Cardiac fibroblast (primary cell): ENCODE results near the gene CNNM2.

Source experiments
- DNase-seq, 2 donors: peaks; one replicate each; pipeline versions ENCODE4 v3.0.0 to v3.0.0-alpha.2; 2010; ENCODE audit warnings: low read depth in 2 of 2
- H3K4me3 ChIP-seq, 2 donors: replicated peaks in 1 of 2; 1 replicate in 1 of 2; 2 replicates in 1 of 2; pipeline ENCODE4 v1.5.1; 2011; ENCODE audit warnings: low read depth in 2 of 2, low read length in 2 of 2, mild to moderate bottlenecking in 2 of 2, moderate library complexity in 1 of 2
- TF ChIP-seq, protein P1 (sequence below): IDR thresholded peaks from one replicate; pipeline ENCODE4 v1.5.1; 2011; ENCODE audit warnings: low read depth, mild to moderate bottlenecking, low read length, inconsistent platforms

CNNM2 gene

DNA sequence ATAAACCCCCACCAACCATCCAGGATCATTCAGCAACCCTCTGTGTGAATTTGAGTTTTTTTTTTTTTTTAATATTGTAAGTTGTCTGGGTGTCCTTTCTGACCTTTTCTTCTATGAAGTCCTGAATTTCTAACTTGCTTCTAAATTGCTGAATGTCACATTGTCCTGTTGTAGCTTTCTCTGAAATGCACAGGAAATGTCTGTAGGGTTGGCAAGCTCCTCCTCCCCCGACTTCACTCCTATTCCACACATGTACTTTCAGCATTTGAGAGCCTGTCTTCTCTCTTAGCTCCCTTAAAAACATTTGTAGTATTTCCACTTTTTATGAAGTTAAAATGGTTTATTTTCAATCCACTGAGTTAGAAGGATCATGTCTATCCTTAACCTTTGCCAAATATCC is 3.3 kb upstream of the CNNM2 start:
- H3K4me3 ChIP-seq = no peak overlapping the region
- TF ChIP-seq, protein P1, sequence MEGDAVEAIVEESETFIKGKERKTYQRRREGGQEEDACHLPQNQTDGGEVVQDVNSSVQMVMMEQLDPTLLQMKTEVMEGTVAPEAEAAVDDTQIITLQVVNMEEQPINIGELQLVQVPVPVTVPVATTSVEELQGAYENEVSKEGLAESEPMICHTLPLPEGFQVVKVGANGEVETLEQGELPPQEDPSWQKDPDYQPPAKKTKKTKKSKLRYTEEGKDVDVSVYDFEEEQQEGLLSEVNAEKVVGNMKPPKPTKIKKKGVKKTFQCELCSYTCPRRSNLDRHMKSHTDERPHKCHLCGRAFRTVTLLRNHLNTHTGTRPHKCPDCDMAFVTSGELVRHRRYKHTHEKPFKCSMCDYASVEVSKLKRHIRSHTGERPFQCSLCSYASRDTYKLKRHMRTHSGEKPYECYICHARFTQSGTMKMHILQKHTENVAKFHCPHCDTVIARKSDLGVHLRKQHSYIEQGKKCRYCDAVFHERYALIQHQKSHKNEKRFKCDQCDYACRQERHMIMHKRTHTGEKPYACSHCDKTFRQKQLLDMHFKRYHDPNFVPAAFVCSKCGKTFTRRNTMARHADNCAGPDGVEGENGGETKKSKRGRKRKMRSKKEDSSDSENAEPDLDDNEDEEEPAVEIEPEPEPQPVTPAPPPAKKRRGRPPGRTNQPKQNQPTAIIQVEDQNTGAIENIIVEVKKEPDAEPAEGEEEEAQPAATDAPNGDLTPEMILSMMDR = no peak
- no peak for DNase-seq

DNA sequence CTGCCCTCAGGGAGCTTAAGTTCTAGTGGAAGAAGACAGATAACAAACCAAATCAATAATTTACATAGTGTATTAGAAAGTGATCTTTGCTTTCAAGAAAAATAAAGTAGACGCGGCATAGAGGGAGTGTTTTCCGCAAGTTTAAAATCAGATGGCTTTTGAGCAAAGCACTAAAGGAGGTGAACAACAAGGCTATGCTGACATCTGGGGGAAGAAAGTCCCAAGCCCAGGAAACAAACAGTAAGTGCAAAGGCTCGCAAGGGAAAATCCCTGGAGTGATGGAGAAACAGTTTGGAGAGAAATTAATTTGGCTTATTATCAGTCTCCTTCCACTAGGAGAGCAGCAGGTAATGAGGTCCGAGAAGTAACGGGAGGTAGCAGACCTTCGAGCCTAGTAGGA is 1.9 kb upstream of the CNNM2 start:
- TF ChIP-seq, protein P1 = no peak
- H3K4me3 ChIP-seq = no peak overlapping the region
- no peak for DNase-seq

DNA sequence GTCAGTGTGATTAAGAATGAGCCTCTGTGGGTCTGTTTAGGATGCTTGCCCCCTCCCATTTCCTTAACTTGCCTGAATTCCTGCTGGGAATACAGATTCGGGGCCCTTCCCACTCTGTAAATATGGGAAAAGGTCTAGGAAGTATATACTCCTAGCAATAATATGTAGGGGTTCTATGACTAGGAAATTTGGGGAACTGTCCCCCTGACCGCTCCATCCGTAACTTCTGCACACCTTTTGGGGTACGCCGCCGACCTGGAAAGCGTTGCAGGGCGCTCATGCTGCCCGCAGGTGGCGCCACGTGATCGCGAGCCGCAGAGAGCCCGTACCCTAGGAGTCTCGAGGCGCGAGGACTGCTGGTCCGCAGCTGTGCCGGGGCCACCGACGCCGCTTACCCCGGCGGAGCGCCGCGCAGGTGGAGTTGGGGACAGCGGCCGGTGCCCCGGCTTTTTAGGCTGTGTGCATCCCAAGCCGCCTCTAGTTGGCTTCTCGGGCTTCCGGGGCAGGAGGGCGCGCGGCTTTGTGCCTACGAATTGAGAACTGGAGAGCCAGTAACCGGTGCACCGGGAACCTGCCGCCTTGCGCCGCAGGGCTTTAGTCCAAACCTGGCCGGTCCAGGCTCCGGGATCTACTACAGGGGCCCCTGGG is 656 bp upstream of the CNNM2 start:
- DNase-seq = peak; percentile 70 to 78
- TF ChIP-seq, protein P1 = peak; percentile 91
- peak overlapping the region; percentile 64 to 89 for H3K4me3 ChIP-seq

DNA sequence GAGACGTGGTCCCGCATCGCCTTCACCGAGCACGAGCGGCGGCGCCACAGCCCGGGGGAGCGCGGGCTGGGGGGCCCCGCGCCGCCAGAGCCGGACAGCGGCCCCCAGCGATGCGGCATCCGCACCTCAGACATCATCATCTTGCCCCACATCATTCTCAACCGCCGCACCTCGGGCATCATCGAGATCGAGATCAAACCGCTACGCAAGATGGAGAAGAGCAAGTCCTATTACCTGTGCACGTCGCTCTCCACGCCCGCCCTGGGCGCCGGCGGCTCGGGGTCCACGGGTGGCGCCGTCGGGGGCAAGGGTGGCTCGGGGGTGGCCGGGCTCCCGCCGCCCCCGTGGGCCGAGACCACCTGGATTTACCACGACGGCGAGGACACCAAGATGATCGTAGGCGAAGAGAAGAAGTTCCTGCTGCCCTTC is 737 bp downstream of the CNNM2 start:
- peak overlapping the region; percentile 89 to 99 for H3K4me3 ChIP-seq
- DNase-seq = no peak
- TF ChIP-seq, protein P1 = no peak

DNA sequence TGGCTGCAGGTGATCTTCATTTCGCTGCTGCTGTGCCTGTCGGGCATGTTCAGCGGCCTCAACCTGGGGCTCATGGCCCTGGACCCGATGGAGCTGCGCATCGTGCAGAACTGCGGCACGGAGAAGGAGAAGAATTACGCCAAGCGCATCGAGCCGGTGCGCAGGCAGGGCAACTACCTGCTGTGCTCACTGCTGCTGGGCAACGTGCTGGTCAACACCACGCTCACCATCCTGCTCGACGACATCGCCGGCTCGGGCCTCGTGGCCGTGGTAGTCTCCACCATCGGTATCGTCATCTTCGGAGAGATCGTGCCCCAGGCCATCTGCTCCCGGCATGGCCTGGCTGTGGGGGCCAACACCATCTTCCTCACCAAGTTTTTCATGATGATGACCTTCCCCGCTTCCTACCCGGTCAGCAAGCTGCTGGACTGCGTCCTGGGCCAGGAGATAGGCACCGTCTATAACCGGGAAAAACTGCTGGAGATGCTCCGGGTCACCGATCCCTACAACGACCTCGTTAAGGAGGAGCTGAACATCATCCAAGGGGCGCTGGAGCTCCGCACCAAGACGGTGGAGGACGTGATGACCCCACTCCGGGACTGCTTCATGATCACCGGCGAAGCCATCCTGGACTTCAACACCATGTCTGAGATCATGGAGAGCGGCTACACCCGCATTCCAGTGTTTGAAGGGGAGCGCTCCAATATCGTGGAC is 1.3 kb downstream of the CNNM2 start:
- TF ChIP-seq, protein P1 = no peak
- DNase-seq = peak; percentile 9 to 11
- H3K4me3 ChIP-seq = peak overlapping the region; percentile 89 to 99

DNA sequence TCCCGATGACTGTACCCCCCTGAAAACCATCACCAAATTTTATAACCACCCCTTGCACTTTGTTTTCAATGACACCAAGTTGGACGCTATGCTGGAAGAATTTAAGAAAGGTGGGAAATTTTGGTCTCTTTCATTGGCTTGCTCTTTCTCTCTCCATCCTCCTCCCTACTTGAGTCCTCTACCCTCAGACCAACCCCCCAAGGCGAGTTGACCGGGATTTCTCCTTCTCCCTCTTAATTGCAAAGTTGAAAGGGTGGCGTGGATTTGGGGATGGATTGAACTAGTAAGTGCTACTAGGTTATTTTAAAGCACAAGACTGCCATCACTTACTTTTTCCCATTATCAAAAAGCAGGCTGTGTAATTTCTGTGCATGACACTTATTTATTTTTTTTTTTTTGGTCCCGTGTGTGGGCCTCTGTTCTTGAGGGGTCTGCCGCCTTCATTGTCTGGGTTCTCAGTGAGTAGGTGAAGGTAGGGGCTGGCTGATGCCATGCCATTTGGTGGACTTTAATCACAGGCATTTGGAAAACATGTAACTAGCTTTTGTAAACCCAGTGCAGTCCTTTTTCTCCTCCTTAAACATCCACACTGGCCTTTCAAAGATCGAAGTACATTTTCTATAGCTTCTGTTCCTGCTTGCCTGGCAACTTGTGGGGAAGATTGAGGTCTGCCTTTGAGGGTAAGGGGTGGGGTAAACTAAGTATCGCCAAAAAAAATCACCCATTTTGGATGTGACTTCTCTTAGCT is 2.1 kb downstream of the CNNM2 start:
- DNase-seq = no peak
- peak overlapping the region; percentile 89 to 99 for H3K4me3 ChIP-seq
- TF ChIP-seq, protein P1 = no peak
